Measurements from ENCODE around the gene GNAQ.

GNAQ gene

GRCh38 chr9:77677957-77678535 is 353.6 kb downstream of the GNAQ start:
- DNase-seq, result peak in 1 of 3 experiments; percentile 28

GRCh38 chr9:77677397-77677796 is 354.2 kb downstream of the GNAQ start:
- DNase-seq, result peak in 2 of 3 experiments; percentile 16 to 21

- peak in 1 of 3 experiments; percentile 6 for DNase-seq
Measured at GRCh38 chr9:77673941-77674791, 357.4 kb downstream of the GNAQ start.

DNA sequence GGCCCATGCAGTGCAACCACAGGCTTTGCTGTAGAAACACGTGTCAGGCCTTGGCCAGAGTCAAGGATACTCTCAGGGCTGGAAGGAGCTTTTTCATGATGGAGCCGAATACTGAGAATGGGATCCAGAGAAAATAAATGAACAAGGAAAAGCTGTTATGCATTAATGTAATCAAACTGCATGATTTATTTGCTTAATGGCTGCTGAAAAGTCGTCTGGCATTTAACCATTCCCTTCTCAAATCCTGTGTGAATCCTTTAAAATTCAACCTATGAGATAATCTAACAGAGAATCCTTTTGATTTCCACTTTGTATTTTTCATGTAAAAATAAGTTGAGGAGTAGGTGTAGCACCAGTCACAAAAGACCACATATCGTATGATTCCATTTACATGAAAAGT is 359.4 kb downstream of the GNAQ start:
- DNase-seq, result no peak

DNA sequence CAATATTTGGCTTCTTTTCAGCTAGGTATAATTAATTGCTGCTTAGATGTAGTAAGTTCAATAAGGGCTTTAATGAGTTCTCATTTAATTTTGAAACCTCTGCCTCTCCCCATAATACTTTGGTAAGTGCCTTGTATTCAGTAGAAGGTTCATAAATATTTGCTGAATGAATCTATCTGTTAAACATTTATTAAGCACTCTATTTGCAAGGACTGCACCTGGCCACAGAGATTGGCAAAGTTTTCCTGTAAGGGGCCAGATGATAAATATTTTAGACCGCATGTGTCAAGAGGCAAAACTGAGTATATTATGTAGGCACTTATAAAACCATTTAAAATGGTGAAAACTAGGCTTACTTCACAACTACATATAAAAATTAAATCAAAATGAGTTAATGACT is 364.5 kb downstream of the GNAQ start:
- peak in 1 of 3 experiments; percentile 37 for DNase-seq

All from NCI-H1417 (cell line).